Lower lobe of right lung (tissue), 2 donors: Measurements from ENCODE around the gene IL1RAPL2. TPM values are rescaled to one million over a fixed set of nuclear protein-coding genes. Genes with fewer than 3 reads are reported as not detected.
A peak's percentile ranks its signal among the peaks of the same experiment; 100 is the strongest.
"Not testable (repeated sequence)": the region's sequence is repeated elsewhere in the genome, so short reads cannot be mapped to it uniquely, and the experiment has no call there.

Experiments
- ATAC-seq, 2 donors: fragments of 200-7000 bp; cut with Tn5 transposase; one replicate each; pipeline ENCODE4 v1.9.1; 2020 to 2022; ENCODE audit warnings: mild to moderate bottlenecking in 2 of 2, moderate library complexity in 2 of 2
- DNase-seq: peaks from one replicate; pipeline ENCODE4 v3.0.0-alpha.2; 2020
- H3K27ac ChIP-seq: fragments of 200-600 bp; one replicate; pipeline ENCODE4 v1.8.0; 2022
- H3K27me3 ChIP-seq: fragments of 200-600 bp; one replicate; pipeline ENCODE4 v1.8.0; 2022; ENCODE audit warnings: low read depth
- H3K36me3 ChIP-seq: fragments of 200-600 bp; one replicate; pipeline ENCODE4 v1.8.0; 2022; ENCODE audit warnings: mild to moderate bottlenecking
- H3K4me1 ChIP-seq: fragments of 200-600 bp; one replicate; pipeline ENCODE4 v1.8.0; 2022
- H3K4me3 ChIP-seq: fragments of 200-600 bp; one replicate; pipeline ENCODE4 v1.8.0; 2022; ENCODE audit warnings: mild to moderate bottlenecking
- H3K9me3 ChIP-seq: fragments of 200-600 bp; one replicate; pipeline ENCODE4 v1.8.0; 2022
- intact Hi-C: fragments of 100-400 bp; cut with DNase I; formaldehyde crosslinking; loops from one replicate; pipeline ENCODE4 v1.11.0; 2022
- total RNA-seq: library from RNA; stranded (reverse); fragmentation: NEBNext Ultra II Directional; extraction: Animal tissue kit (Norgen Biotek cat#: 25700); gene quantifications from one replicate; pipeline ENCODE4 v1.2.1, GENCODE V29; 2021
- TF ChIP-seq, protein P1 (sequence below): fragments of 200-600 bp; IDR thresholded peaks from one replicate; pipeline ENCODE4 v1.8.0; 2022; ENCODE audit warnings: antibody characterized with exemption, mild to moderate bottlenecking
- donor health status: DM: no; HTN: yes; CAD: no; lungs with severe emphysema.

IL1RAPL2 gene
- total RNA-seq, 1 donor from 2014 or later = not detected

DNA sequence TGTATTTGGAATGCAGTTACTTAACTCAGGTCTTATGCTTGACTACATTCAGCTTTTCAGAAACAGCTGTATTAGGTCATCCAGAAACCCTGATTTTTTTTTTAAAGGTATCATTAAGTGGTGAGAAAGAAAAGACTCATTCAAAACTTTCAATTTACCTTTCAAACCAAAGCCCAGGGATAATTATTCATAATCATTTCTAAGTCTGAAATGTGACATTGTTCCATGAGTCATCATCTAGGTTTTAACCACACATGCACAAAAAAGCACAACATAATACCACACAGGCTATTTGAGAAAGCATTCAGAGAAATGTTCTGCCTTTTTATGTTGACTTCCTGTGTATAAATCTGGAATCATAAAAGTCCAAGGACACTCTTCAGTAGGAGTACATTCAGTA, 288.2 kb downstream of the IL1RAPL2 start:
- ATAC-seq (no peak), DNase-seq (no peak)
- TF ChIP-seq, protein P1, sequence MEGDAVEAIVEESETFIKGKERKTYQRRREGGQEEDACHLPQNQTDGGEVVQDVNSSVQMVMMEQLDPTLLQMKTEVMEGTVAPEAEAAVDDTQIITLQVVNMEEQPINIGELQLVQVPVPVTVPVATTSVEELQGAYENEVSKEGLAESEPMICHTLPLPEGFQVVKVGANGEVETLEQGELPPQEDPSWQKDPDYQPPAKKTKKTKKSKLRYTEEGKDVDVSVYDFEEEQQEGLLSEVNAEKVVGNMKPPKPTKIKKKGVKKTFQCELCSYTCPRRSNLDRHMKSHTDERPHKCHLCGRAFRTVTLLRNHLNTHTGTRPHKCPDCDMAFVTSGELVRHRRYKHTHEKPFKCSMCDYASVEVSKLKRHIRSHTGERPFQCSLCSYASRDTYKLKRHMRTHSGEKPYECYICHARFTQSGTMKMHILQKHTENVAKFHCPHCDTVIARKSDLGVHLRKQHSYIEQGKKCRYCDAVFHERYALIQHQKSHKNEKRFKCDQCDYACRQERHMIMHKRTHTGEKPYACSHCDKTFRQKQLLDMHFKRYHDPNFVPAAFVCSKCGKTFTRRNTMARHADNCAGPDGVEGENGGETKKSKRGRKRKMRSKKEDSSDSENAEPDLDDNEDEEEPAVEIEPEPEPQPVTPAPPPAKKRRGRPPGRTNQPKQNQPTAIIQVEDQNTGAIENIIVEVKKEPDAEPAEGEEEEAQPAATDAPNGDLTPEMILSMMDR = no peak
- Histone ChIP-seq H3K27me3 (no peaks in the 10 kb centered on the region), H3K4me1 (no peaks in the 10 kb centered on the region), H3K36me3 (no peaks in the 10 kb centered on the region), H3K9me3 (no peaks in the 10 kb centered on the region), H3K27ac (no peak overlapping the region), H3K4me3 (no peak overlapping the region)
- intact Hi-C loops = no loop called here

DNA sequence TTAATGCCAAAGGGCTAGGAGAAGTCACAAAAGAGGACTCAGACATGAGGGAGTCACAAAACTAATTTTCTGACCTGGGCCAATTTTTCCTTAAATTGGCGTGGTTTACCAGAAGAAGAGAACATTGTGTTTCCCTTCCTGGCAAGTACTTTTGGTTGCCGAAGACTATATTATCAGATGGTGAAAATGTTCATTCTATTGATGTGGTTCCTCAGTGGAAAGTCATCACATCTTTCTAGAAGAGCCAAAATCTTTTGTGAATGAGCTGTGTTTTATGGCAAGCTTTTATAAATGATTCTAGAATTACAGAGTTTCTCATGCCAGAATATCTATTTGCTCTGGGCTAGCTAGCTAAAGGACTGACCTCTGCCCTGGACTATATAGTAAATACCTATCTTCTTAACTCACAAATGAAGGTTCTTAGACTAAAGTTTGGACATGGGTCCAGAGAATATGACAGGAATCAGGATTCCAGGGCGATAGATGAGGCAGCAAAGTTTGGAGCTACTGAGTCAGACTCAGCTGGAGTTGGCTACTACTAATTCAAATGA, 288.9 kb downstream of the IL1RAPL2 start:
- TF ChIP-seq, protein P1 = no peak
- Histone ChIP-seq H3K4me3 (no peak overlapping the region), H3K27me3 (no peaks in the 10 kb centered on the region), H3K9me3 (no peaks in the 10 kb centered on the region), H3K36me3 (no peaks in the 10 kb centered on the region), H3K4me1 (no peaks in the 10 kb centered on the region), H3K27ac (no peak overlapping the region)
- intact Hi-C loops = no loop called here
- DNase-seq (no peak), ATAC-seq (no peak)

DNA sequence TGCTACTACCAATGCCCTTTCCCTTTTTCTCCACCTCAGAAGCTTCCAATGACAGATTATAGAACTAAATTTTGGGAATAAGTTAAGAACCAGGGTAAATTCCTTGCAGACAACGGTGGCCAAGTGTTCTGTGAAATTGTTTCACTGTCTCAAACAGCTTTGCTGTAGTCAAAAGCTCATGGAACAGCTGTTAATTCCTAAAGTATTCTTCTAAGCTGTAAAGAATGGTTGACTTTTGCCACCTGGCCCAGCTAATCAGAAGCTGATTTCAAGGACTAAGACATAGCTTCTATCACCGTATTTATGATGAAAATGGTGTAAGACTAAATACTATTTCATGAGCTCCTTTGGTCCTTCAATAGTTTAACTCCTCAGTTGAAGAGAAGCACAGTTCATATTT, 297.5 kb downstream of the IL1RAPL2 start:
- no peak overlapping the region for H3K4me3 ChIP-seq
- TF ChIP-seq, protein P1 = no peak
- no peaks in the 10 kb centered on the region for H3K36me3 ChIP-seq
- ATAC-seq (no peak), DNase-seq (no peak)
- intact Hi-C loops = no loop called here
- no peaks in the 10 kb centered on the region for H3K27me3 ChIP-seq
- H3K9me3 ChIP-seq = no peaks in the 10 kb centered on the region
- H3K27ac ChIP-seq = no peak overlapping the region
- H3K4me1 ChIP-seq = no peaks in the 10 kb centered on the region

DNA sequence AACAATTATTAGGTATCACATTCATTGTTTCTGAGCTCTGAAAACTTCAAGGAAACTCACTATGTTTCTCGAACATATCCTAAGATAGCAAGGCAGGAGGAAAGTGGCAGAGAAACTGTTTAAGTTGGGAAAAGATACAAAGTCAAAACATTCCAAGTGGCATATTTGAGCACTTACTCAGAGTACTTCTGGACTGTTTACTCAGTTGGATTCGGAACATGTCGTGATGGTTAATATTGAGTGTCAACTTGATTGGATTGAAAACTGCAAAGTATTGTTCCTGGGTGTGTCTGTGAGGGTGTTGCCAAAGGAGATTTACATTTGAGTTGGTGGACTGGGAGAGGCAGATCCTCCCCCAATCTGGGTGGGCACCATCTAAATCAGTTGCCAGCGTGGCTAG, 298.3 kb downstream of the IL1RAPL2 start:
- no peaks in the 10 kb centered on the region for H3K36me3 ChIP-seq
- ATAC-seq (peak in 1 of 2 donors; percentile 41), DNase-seq (no peak)
- TF ChIP-seq, protein P1 = no peak
- no peaks in the 10 kb centered on the region for H3K27me3 ChIP-seq
- H3K9me3 ChIP-seq = no peaks in the 10 kb centered on the region
- intact Hi-C loops = no loop called here
- no peak overlapping the region for H3K27ac ChIP-seq
- H3K4me1 ChIP-seq = no peaks in the 10 kb centered on the region
- no peak overlapping the region for H3K4me3 ChIP-seq

DNA sequence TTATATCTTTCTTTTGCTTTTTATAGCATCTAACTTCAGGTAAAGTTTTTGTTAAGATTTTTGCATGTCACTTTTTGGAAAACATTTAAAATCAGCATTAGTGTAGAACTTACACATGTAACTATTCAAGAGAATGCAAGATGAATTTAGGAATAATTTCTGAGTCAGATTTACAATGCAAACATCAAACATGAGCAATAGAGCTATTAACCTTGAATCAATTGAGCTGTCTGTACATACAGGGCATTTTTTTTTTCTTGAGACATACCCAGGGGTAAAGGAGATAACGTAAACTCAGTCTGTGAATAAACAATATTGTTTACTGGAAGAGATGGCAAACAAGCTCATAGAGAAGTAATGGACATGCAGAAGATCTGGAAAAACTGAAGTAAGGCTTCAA, 311.5 kb downstream of the IL1RAPL2 start:
- no peak for DNase-seq
- ATAC-seq = no peak
- Histone ChIP-seq H3K36me3 (no peaks in the 10 kb centered on the region), H3K9me3 (no peaks in the 10 kb centered on the region), H3K27ac (no peak overlapping the region), H3K4me3 (no peak overlapping the region), H3K4me1 (no peaks in the 10 kb centered on the region), H3K27me3 (no peaks in the 10 kb centered on the region)
- TF ChIP-seq, protein P1 = no peak
- intact Hi-C loops = no loop called here

DNA sequence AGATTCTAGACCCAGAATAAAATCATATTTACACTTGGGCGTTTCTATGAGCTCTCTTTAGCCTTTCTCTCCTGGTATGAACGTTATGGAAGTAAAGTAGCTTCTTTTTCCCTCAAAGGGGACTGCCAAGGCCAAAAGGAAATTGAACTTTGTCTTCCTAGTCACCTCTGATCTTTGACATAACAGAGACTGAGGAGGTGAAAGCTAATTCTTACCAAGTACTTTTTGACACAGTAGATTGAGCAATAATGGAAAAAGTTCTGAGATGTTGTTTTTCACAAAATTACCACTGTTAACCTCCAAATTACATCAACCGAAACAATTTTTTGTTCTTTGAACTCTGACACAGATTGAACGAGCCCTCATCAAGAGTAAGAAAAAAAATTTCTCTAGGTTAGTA, 336.1 kb downstream of the IL1RAPL2 start:
- no peak for DNase-seq
- no peak for ATAC-seq
- Histone ChIP-seq H3K4me3 (no peak overlapping the region), H3K9me3 (no peaks in the 10 kb centered on the region), H3K36me3 (no peaks in the 10 kb centered on the region), H3K4me1 (no peaks in the 10 kb centered on the region), H3K27me3 (no peaks in the 10 kb centered on the region), H3K27ac (no peak overlapping the region)
- intact Hi-C loops = no loop called here
- TF ChIP-seq, protein P1 = no peak

DNA sequence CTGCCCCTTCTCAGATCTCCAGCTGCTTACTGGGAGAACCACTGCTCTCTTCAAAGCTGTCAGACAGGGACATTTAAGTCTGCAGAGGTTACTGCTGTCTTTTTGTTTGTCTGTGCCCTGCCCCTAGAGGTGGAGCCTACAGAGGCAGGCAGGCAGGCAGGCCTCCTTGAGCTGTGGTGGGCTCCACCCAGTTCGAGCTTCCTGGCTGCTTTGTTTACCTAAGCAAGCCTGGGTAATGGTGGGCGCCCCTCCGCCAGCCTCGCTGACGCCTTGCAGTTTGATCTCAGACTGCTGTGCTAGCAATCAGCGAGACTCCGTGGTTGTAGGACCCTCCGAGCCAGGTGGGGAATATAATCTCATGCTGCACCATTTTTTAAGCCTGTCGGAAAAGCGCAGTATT, 343.7 kb downstream of the IL1RAPL2 start:
- H3K36me3 ChIP-seq, H3K9me3 ChIP-seq, H3K4me1 ChIP-seq, H3K27ac ChIP-seq, intact Hi-C loops, ATAC-seq, H3K27me3 ChIP-seq: not testable (repeated sequence)
- H3K4me3 ChIP-seq = peak overlapping the region; percentile 28
- peak; percentile 32 for DNase-seq
